ENCODE data around the gene C1orf116.

DNA sequence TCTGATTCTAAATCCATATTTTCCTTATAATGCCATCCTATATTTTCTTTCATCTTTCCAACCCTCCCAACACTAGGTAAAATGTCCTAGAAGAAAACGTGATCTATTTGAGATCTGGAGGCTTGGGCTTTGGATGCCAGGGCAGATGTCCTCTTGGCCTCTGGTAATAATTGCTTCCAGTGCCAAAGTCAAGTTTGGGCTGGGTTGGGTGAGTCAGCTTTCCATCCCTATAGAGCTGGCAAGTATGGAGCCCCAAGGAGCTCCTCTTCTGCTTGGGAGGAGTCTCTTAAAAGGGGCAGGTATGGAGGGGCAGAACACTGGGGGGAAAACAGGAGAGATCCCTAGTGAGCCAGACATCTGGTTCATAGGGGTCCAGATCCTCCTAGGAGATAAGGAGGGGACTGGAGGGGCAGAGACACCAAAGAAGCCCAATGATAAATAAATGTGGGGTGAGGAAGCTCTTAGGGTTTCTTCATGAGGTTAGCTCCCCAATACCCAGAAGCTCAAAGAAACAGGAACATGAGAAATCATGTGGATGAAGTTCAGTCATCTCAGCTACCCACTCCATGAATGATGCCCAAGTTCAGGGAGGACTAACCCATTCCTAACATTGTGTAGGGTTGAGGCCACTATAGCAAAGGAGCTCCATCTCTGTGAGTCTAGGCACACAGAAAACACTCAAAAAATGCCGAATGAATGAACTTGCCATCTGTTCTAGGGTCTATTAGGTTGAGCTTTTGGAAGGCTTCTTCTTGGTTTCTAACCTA lies 3.5 kb downstream of the C1orf116 start:
- TF ChIP-seq CTCF (conservative IDR thresholded peaks at IDR 0.05; ENCODE audit: low read depth, low read length) (no peak), EZH2 (IDR thresholded peaks at IDR 0.05; ENCODE audit: borderline replicate concordance, low read depth, low read length, poor library complexity, severe bottlenecking) (no peak)

Measured in A673 (cell line).